ENCODE data around the gene PDX1.

Gene PDX1

GRCh38 chr13:27922883-27923612 is 3.2 kb downstream of the PDX1 start:
- DNase-seq (ENCODE audit: low read depth, low spot score) = no peak

- no peak for DNase-seq (ENCODE audit: low read depth, low spot score)
These were observed 4.2 kb downstream of the PDX1 start for GRCh38 chr13:27923794-27924528.

- no peak for DNase-seq (ENCODE audit: low read depth, low spot score)
These were observed 4.8 kb downstream of the PDX1 start for GRCh38 chr13:27924529-27925141.

- DNase-seq (ENCODE audit: low read depth, low spot score) = no peak
These were observed 5.6 kb downstream of the PDX1 start for GRCh38 chr13:27925220-27925991.

GRCh38 chr13:27926644-27927434 is 7.0 kb downstream of the PDX1 start:
- no peak for DNase-seq (ENCODE audit: low read depth, low spot score)

- DNase-seq (ENCODE audit: low read depth, low spot score) = no peak
These were observed 7.9 kb downstream of the PDX1 start for GRCh38 chr13:27927444-27928352.

- DNase-seq (ENCODE audit: low read depth, low spot score) = no peak
These were observed 8.6 kb downstream of the PDX1 start for GRCh38 chr13:27928353-27928804.

- no peak for DNase-seq (ENCODE audit: low read depth, low spot score)
These were observed 9.3 kb downstream of the PDX1 start for GRCh38 chr13:27928805-27929753.

GRCh38 chr13:27929868-27930267 is 10.1 kb downstream of the PDX1 start:
- no peak for DNase-seq (ENCODE audit: low read depth, low spot score)

- DNase-seq (ENCODE audit: low read depth, low spot score) = no peak
These were observed 13.3 kb downstream of the PDX1 start for GRCh38 chr13:27933118-27933517.

- DNase-seq (ENCODE audit: low read depth, low spot score) = no peak
These were observed 14.0 kb downstream of the PDX1 start for GRCh38 chr13:27933580-27934328.

- DNase-seq (ENCODE audit: low read depth, low spot score) = no peak
These were observed 23.2 kb downstream of the PDX1 start for GRCh38 chr13:27942972-27943371.

GRCh38 chr13:27952876-27953675 is 33.3 kb downstream of the PDX1 start:
- no peak for DNase-seq (ENCODE audit: low read depth, low spot score)

GRCh38 chr13:27953676-27954405 is 34.0 kb downstream of the PDX1 start:
- DNase-seq (ENCODE audit: low read depth, low spot score) = no peak

GRCh38 chr13:27954406-27954851 is 34.6 kb downstream of the PDX1 start:
- no peak for DNase-seq (ENCODE audit: low read depth, low spot score)

- DNase-seq (ENCODE audit: low read depth, low spot score) = no peak
These were observed 35.3 kb downstream of the PDX1 start for GRCh38 chr13:27955014-27955591.

All from smooth muscle cell of the brain vasculature (primary cell).